Posterior vena cava (tissue), 2 donors: ENCODE measurements around the gene ANKRD11. TPM values are rescaled to one million over a fixed set of nuclear protein-coding genes. Genes with fewer than 3 reads are reported as not detected.
A peak's percentile ranks its signal among the peaks of the same experiment; 100 is the strongest.

Source experiments
- DNase-seq: peaks from one replicate; pipeline ENCODE4 v3.0.0-alpha.2; 2020; ENCODE audit warnings: low spot score
- intact Hi-C, 2 donors: fragments of 100-400 bp; cut with DNase I; formaldehyde crosslinking; loops; one replicate each; pipeline versions ENCODE4 v1.14.1 to v1.14.2; 2022 to 2023
- total RNA-seq, 2 donors: library from RNA; stranded (reverse); fragmentation: NEBNext Ultra II Directional; extraction: Animal tissue kit (Norgen Biotek cat#: 25700); gene quantifications; one replicate each; pipeline ENCODE4 v1.2.1, GENCODE V29; 2021
- donor health status: DM: yes; HTN: yes; CAD: no.
- donor health status: DM: yes; HTN: yes; CAD: no.

ANKRD11 gene
- total RNA-seq, 2 donors from 2014 or later = 95.0 to 110 TPM

DNA sequence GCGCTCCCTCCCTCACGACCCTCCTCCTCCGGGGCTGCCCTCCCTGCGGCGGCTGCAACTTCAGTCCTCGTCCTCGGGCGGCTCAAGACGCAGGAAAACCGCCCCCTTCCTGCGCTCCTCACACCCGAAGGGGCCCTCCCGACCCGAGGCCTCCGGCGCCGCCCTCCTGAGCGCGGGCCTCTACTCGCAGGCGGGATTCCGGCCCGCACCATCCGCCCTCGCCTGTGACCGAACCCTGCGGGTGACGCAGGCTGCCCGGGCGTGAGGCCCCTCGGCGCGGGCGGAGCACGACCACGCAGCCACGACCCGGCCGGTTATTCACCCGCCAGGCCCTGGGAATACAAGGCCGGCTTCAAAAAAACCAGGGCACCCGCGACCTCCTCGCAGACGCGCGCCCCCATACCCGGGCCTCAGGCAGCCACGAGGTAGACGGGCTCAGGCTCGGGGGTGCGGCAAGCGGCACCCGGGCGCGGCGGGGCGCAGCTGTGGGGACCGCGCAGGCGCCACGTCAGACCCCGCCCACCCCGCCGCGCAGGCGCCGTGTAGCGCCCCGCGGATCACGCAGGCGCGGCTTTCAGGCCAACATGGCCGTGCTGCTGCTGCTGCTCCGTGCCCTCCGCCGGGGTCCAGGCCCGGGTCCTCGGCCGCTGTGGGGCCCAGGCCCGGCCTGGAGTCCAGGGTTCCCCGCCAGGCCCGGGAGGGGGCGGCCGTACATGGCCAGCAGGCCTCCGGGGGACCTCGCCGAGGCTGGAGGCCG lies 17.7 kb upstream of the ANKRD11 start, which contains the start of gene SPG7:
SPG7 (plus strand) TSS at position 570 of the 757 bp plus-strand sequence; CDS start at position 585, 15 bp downstream.
- peak; percentile 95 for DNase-seq
- intact Hi-C loops = loop anchor here (10.0 kb wide), 2 partner anchors 163 to 263 kb away; no protein-coding TSS in a partner anchor

GRCh38 chr16:89507214-89507833 lies 17.0 kb upstream of the ANKRD11 start:
- no peak for DNase-seq
- intact Hi-C loops = loop anchor here (10.0 kb wide), 2 partner anchors 163 to 263 kb away; no protein-coding TSS in a partner anchor

GRCh38 chr16:89506791-89507191 lies 16.4 kb upstream of the ANKRD11 start:
- DNase-seq = no peak
- intact Hi-C loops = loop anchor here (10.0 kb wide), 2 partner anchors 162 to 262 kb away; no protein-coding TSS in a partner anchor

DNA sequence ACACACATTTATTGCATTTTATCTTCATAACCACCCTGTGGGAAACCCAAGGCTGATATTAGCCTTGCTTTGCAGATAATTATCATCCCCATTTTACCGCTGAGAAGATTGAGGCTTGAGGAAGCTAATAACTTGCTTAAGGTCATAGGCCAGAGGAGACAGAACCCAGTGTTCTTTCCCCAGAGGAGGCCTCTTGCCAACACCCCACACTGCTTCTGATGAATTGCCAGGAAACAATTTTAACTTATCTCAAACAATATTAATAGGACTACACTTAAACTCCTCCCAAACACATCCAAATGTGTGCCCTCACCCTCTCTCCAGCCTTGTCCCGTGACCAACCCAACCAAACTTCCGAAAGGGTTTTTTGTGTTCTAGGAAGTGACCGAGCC lies 15.7 kb upstream of the ANKRD11 start:
- intact Hi-C loops = loop anchor here (10.0 kb wide), 2 partner anchors 161 to 261 kb away; no protein-coding TSS in a partner anchor
- DNase-seq = no peak

- intact Hi-C loops = loop anchor here (10.0 kb wide), 2 partner anchors 161 to 261 kb away; no protein-coding TSS in a partner anchor
- DNase-seq = peak; percentile 96
Observed at GRCh38 chr16:89505204-89506112, 15.1 kb upstream of the ANKRD11 start.

DNA sequence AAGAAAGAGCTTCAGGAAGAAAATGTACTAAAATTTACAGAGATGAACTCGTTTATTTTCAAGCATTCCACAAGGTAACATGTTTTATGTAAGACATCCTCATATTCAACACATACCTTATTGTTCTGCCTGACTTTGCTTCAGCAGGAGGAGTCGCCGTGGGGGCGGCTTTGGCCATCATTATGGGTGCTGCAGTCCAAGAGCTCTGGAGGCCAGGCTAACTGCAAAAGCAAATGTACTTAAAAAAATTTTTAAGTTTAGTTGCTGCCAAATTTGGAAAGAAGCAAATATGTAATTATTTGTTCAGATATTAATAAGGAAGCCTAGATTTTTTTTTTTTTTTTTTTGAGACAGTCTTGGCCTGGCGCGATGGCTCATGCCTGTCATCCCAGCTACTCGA lies 13.7 kb upstream of the ANKRD11 start:
- DNase-seq = no peak
- intact Hi-C loops = loop anchor here (5.0 to 10.0 kb wide), 3 partner anchors 159 to 259 kb away; no protein-coding TSS in a partner anchor

DNA sequence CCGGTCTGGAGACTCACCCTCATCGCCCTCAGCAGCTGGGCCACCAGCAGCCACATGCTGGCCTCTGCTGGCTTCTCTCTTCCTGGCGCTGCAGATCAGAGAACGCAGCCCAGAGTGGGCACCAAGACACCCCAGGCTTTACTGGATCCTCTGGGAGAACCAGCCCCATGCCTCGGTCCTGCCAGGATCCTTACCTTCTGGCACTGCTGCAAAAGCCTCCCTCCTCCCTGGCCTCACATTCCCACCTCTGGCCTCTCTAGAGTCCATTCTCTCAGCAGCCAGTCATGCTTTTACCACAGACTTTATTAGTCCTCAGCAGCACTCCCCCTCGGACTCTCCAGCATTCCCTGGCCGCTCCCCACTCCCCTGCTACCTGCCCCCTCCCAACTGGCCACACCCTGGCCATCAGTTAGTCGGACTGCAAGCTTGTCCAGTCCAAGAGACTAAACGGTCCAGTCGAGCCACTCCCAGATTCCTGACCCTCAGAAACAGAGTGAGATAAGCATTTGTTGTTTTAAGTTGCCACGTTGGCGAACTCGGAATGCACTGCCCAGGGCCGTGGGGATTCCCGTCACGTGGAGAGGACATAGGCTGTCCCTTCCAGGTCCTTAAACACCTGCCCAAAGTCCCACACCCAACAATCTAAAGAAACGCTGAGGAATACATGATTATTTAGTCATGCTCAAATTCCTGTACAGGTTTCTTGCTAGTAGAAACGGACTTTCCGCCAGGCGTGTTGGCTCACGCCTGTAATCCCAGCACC lies 11.9 kb upstream of the ANKRD11 start:
- intact Hi-C loops = loop anchor here (5.0 to 10.0 kb wide), 3 partner anchors 157 to 257 kb away; no protein-coding TSS in a partner anchor
- no peak for DNase-seq

- DNase-seq = no peak
- intact Hi-C loops = loop anchor here (5.0 to 10.0 kb wide), 3 partner anchors 155 to 255 kb away; no protein-coding TSS in a partner anchor
Observed at GRCh38 chr16:89499767-89500166, 9.4 kb upstream of the ANKRD11 start.

- DNase-seq = no peak
Observed at GRCh38 chr16:89498839-89499238, 8.5 kb upstream of the ANKRD11 start.

DNA sequence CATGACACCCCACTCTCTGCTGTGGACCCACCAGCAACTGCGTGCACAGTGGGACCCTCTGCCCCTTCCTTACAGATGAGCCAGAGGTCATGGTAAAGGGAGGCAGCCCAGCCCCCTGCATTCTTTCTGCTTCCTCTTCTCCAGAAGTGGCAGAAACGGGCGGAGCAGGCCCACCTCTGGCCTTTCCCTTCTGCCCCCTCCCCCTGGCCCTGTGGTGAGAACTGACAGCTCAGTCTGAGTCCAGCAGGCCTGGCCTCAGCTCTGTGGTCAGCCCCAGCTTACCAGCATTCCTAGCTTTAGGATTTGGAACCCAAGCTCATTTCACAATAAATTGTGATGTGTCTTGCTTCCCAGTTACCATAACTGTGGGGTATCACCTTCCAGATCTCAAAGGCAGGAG lies 4.8 kb upstream of the ANKRD11 start:
- DNase-seq = no peak
- intact Hi-C loops = no loop called here

More at GRCh38 chr16:89498839-89499238, 8.5 kb upstream of the ANKRD11 start:
- intact Hi-C loops = no loop called here

GRCh38 chr16:89493776-89494175 lies 3.4 kb upstream of the ANKRD11 start:
- DNase-seq = no peak
- intact Hi-C loops = no loop called here

DNA sequence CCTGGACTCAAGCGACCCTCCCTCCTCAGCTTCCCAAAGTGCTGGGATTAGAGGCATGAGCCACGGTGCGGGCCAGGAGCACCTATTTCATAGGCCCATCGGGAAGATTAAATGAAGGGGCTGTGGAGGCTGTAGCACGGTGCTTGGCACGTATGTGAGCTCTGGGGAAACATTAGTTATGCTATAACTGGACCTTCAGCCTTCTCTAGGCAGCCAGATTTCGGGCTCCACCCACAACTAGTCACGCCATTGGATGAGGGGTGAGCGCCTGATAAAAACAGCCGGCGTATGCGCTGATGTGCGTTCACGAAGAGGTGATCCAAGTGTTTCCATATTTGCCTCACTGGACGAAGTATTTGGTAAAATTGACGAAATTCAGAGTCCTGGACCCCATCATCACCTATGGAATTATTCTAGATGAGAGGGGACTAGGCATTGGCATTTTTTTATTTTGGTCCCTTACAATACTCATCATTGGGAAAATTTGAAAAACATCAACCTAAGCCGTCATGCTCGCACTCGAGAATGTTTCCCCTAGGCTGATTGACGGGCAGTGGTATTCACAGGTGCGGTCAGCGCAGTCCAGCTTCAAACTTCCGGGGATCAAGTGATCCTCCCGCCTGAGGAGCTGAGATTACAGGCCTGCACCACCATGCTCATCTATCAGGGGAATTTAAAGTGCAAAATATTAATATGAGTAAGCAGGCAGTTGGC lies 1.8 kb upstream of the ANKRD11 start:
- intact Hi-C loops = no loop called here
- no peak for DNase-seq

DNA sequence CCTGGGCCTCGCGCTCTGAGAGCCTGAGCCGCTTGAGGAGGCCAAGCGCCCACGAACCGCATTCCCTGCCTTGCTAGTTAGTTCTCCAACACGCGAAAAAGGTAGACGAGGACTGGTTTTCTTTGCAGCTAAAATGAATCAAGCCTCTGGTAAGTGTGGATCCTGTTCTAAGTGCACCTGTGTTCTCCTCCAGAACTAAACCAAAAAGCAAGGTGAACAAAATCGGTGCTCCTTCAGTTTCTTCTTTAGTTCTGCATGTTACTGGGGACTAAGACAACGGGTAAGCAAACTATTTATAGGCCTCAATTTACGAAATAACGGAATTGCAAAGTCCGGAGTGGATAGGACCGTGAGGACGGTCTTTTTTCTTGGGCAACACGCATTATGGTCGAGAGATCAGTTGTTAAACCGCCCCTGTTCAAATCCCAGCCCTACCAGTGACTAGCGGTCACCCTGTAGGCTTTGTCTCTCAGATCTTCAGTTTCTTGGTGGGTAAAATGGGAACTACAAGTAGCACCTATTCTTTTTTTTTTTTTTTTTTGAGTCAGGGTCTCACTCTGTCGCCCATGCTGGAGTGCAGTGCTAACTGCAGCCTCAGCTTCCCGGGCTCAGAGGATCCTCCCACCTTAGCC lies 993 bp upstream of the ANKRD11 start:
- intact Hi-C loops = no loop called here
- no peak for DNase-seq

- intact Hi-C loops = loop anchor here (5.0 to 10.0 kb wide), 2 partner anchors 78 to 85 kb away; no protein-coding TSS in a partner anchor
- DNase-seq = no peak
Observed at GRCh38 chr16:89489898-89490438, 393 bp downstream of the ANKRD11 start.

- intact Hi-C loops = loop anchor here (5.0 to 10.0 kb wide), 2 partner anchors 77 to 84 kb away; no protein-coding TSS in a partner anchor
- DNase-seq = peak; percentile 95
Observed at GRCh38 chr16:89489040-89489897, 1.1 kb downstream of the ANKRD11 start.

DNA sequence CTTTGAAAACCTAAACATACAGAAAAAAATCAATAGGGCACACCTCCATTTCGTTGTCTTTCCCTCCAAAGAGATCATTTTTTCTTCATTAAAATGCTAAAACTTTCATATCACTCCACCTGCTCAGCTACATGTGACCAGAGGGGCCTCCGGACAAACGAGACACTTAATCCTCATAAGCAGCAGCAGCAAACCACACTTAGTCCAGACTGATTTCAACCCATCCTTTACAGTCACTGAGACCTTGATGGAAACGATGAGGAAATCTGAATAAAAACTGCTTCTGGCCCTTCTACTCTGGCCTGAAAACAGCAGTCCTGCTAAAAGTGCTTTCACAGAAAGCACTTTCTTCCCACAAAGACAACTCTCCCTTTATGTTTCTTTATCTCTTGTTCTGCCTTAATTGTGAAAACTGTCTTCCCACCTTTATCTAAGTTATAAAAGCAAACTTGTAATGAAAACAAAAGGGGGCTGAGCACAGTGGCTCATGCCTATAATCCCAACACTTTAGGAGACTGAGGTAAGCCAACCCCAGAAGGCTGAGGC lies 4.6 kb downstream of the ANKRD11 start:
- no peak for DNase-seq
- intact Hi-C loops = loop anchor here (5.0 to 10.0 kb wide), 2 partner anchors 73 to 81 kb away; no protein-coding TSS in a partner anchor
